ENCODE results near the gene PCCA. TPM values are rescaled to one million over a fixed set of nuclear protein-coding genes. Genes with fewer than 3 reads are reported as not detected.

The PCCA gene
- polyA plus RNA-seq, 1 experiment = 3.0 TPM

- Histone ChIP-seq H3K4me3 (ENCODE audit: low read depth, low read length) (no peak overlapping the region), H3K36me3 (ENCODE audit: control insufficient read depth, insufficient read depth, low read length) (no peaks in the 10 kb centered on the region), H3K27me3 (ENCODE audit: control insufficient read depth, insufficient read depth, low read length) (no peaks in the 10 kb centered on the region)
- CTCF ChIA-PET = no interaction called here
- no peak for DNase-seq (ENCODE audit: low read depth)
- POLR2A ChIA-PET = no interaction called here
- TF ChIP-seq, protein P1, sequence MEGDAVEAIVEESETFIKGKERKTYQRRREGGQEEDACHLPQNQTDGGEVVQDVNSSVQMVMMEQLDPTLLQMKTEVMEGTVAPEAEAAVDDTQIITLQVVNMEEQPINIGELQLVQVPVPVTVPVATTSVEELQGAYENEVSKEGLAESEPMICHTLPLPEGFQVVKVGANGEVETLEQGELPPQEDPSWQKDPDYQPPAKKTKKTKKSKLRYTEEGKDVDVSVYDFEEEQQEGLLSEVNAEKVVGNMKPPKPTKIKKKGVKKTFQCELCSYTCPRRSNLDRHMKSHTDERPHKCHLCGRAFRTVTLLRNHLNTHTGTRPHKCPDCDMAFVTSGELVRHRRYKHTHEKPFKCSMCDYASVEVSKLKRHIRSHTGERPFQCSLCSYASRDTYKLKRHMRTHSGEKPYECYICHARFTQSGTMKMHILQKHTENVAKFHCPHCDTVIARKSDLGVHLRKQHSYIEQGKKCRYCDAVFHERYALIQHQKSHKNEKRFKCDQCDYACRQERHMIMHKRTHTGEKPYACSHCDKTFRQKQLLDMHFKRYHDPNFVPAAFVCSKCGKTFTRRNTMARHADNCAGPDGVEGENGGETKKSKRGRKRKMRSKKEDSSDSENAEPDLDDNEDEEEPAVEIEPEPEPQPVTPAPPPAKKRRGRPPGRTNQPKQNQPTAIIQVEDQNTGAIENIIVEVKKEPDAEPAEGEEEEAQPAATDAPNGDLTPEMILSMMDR (IDR thresholded peaks at IDR 0.05; ENCODE audit: insufficient read depth, low read depth, low read length) = no peak
Measured at GRCh38 chr13:100240109-100240779, 151.4 kb downstream of the PCCA start.

DNA sequence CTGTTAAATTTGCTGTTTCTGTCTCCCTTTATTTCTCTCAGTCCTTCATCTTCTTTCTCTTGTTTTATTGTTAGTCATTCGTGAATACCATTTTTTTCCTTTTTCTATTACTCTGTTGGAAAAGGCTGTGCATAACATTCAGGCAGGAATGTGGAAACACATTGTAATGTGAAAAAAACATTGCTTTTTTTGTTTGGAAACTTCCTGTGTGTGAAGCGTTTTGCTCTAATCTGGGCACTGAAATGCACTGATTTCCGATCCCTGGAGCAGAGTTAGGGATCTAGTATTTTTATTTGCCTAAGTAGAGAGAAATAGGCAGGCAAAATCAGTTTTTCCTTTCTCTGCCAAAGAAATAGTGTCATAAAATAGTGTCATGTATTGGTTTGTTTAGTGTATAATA lies 155.5 kb downstream of the PCCA start:
- ChIA-PET CTCF (no interaction called here), POLR2A (no interaction called here)
- Histone ChIP-seq H3K36me3 (ENCODE audit: control insufficient read depth, insufficient read depth, low read length) (no peaks in the 10 kb centered on the region), H3K4me3 (ENCODE audit: low read depth, low read length) (no peak overlapping the region), H3K27me3 (ENCODE audit: control insufficient read depth, insufficient read depth, low read length) (no peaks in the 10 kb centered on the region)
- TF ChIP-seq, protein P1 (IDR thresholded peaks at IDR 0.05; ENCODE audit: insufficient read depth, low read depth, low read length) = no peak
- DNase-seq (ENCODE audit: low read depth) = no peak

DNA sequence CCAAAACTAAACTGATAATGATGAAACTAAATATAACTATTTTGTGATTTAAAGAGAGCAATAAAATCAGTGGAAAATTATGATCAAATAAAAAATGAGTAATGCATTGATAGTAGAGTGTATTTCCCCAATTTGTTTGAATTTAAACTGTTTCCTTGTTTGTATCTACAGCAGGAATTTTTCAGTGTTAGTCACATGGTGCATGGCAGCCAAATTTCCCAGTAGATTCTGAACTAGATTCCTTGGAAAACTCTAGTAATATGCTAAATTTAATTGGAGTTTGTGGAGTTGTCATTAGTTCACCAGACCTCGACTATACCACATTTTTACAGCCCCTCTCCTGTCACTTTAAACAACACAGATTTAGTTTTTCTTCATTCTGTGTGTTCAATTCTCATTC lies 156.2 kb downstream of the PCCA start:
- H3K4me3 ChIP-seq (ENCODE audit: low read depth, low read length) = no peak overlapping the region
- TF ChIP-seq, protein P1 (IDR thresholded peaks at IDR 0.05; ENCODE audit: insufficient read depth, low read depth, low read length) = no peak
- DNase-seq (ENCODE audit: low read depth) = no peak
- H3K36me3 ChIP-seq (ENCODE audit: control insufficient read depth, insufficient read depth, low read length) = no peaks in the 10 kb centered on the region
- ChIA-PET CTCF (no interaction called here), POLR2A (no interaction called here)
- H3K27me3 ChIP-seq (ENCODE audit: control insufficient read depth, insufficient read depth, low read length) = no peaks in the 10 kb centered on the region

GRCh38 chr13:100247937-100248336 lies 159.0 kb downstream of the PCCA start:
- ChIA-PET CTCF (interaction anchor here (2.4 kb wide), 1 partner anchor 12 kb away, joined by 7 read pairs; no protein-coding TSS in a partner anchor), POLR2A (no interaction called here)
- TF ChIP-seq, protein P1 (IDR thresholded peaks at IDR 0.05; ENCODE audit: insufficient read depth, low read depth, low read length) = no peak
- Histone ChIP-seq H3K27me3 (ENCODE audit: control insufficient read depth, insufficient read depth, low read length) (no peaks in the 10 kb centered on the region), H3K4me3 (ENCODE audit: low read depth, low read length) (no peak overlapping the region), H3K36me3 (ENCODE audit: control insufficient read depth, insufficient read depth, low read length) (no peaks in the 10 kb centered on the region)
- DNase-seq (ENCODE audit: low read depth) = no peak

DNA sequence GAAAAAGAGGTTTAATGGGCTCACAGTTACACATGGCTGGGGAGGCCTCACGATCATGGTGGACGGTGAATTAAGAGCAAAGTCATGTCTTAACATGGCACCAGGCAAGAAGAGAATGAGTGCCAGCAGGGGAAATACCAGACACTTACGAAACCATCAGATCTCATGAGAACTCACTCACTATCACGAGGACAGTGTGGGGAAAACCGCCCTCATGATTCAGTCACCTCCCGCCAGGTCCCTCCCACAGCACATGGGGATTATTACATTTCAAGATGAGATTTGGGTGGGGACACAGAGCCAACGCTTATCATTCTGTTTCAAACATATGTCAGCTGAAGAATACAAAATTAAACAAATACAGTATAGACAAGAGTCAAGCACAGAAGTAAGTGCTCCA lies 165.1 kb downstream of the PCCA start:
- DNase-seq (ENCODE audit: low read depth) = no peak
- TF ChIP-seq, protein P1 (IDR thresholded peaks at IDR 0.05; ENCODE audit: insufficient read depth, low read depth, low read length) = no peak
- Histone ChIP-seq H3K36me3 (ENCODE audit: control insufficient read depth, insufficient read depth, low read length) (no peaks in the 10 kb centered on the region), H3K27me3 (ENCODE audit: control insufficient read depth, insufficient read depth, low read length) (no peaks in the 10 kb centered on the region), H3K4me3 (ENCODE audit: low read depth, low read length) (no peak overlapping the region)
- ChIA-PET POLR2A (no interaction called here), CTCF (interaction anchor here (1.3 kb wide), 1 partner anchor 15 kb away, joined by 3 read pairs; no protein-coding TSS in a partner anchor)
